Erythroblast (primary cell): ENCODE measurements around the gene RILPL1.
A peak's percentile ranks its signal among the peaks of the same experiment; 100 is the strongest.
"Not testable (repeated sequence)": the region's sequence is repeated elsewhere in the genome, so short reads cannot be mapped to it uniquely, and the experiment has no call there.

ENCODE experiments used
- DNase-seq, 2 experiments: peaks; one replicate each; lab custom pipeline; 2025; lab: John Stamatoyannopoulos, UW
- GATA1 ChIP-seq: IDR thresholded peaks from 2 replicates; pipeline ENCODE4 v1.6.1; 2011; ENCODE audit warnings: low read depth, mild to moderate bottlenecking, control low read depth, low read length, moderate library complexity
- POLR2A ChIP-seq: IDR thresholded peaks from 2 replicates; pipeline ENCODE4 v1.6.1; 2011; ENCODE audit warnings: mild to moderate bottlenecking, low read length

Gene RILPL1

GRCh38 chr12:123520567-123521474 is 12.7 kb downstream of the RILPL1 start:
- no peak for DNase-seq
- TF ChIP-seq GATA1 (no peak), POLR2A (no peak)

DNA sequence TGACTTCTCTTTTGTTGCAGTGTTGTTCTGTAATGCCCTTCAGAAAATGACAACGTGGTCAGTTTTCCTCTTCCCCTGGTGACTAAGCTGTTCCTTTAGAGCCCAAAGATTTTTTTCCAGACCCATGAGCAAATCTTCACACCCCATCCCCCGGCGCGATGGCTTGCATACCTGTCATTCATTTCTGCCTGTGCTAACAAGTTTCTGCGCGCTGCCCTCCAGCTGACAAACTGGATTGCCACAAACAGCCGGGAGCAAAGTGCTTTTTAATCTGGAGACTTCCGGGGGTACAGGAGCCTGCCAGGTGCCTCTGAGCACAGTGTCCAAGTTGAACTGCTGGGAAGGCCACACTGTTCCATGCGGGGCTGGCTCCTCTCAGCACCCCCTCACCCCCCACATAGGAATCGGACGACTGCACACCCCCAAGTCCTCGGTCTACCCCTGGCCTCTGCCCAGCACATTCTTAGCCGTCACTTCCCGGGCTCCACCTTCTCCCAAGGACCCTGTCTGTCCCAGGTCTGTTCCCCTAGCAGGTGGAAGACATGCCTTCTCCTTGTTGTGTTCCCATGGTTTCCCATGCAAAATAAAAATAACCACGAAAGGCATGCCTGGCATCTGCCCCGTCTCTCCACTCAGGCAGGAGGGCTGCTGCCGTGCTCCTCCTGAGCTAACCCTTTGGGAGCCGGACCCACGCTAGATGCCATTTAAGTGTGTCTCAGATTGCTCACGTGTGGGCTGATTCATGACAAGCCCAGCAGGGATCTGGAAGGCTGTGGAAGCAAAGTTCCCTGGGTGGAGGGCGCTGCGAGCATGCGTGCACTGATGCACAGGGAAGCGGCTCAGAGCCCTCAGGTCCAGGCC is 14.1 kb downstream of the RILPL1 start:
- TF ChIP-seq GATA1 (no peak), POLR2A (no peak)
- no peak for DNase-seq

DNA sequence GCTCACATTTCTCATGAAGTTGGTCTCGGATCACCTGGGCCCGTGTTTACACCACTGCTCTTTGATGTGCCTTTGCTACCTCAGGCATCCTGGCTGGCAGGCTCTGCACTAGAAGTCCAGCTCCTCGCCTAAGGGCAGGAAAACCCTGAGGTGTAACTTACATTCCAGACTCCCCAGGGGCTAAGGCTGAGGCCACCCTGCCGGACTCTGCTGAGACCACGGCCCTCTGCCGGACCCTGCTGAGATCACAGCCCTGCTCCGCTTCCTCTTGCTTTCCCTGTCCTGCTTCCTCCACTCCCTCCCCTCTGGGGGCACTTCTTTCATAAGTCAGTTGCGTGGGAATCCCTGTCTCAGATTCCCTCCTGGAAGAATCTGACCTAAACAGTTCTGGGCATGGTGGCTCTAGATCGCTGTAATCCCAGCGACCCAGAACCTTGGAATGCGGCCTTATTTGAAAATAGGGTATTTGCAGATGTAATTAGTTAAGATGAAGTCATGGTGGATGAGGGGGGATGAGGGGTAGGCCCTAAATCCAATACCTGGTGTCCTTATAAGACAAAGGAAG is 17.2 kb downstream of the RILPL1 start:
- TF ChIP-seq POLR2A: no peak
- no peak for TF ChIP-seq GATA1
- no peak for DNase-seq

- DNase-seq: not testable (repeated sequence)
Measured at GRCh38 chr12:123514582-123515221, 18.8 kb downstream of the RILPL1 start.

DNA sequence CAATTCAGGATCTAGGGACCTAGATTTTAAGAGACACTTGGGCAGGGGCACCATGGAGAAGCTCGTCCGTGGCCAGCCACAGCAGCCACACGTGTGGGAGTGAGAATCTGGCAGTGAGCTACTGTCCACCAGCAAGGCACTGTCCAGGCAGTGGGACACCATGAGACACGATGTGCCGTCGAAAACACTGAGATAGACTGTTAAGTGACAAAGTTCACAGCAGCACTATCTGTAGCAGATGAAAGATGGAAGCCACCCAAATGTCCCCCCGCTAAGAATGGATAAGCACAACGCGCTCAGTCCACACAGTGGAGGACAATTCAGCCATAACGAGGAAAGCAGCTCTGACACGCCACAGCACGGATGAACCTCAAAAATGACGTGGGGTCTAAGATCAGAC is 19.7 kb downstream of the RILPL1 start:
- TF ChIP-seq GATA1: no peak
- TF ChIP-seq POLR2A: no peak
- DNase-seq: peak; percentile 9 to 16

- TF ChIP-seq POLR2A (no peak), GATA1 (no peak)
- DNase-seq: peak in 1 of 2 experiments; percentile 21
Measured at GRCh38 chr12:123512838-123513665, 20.5 kb downstream of the RILPL1 start.

GRCh38 chr12:123506843-123507236 is 26.7 kb downstream of the RILPL1 start:
- DNase-seq: no peak
- TF ChIP-seq GATA1 (no peak), POLR2A (no peak)

DNA sequence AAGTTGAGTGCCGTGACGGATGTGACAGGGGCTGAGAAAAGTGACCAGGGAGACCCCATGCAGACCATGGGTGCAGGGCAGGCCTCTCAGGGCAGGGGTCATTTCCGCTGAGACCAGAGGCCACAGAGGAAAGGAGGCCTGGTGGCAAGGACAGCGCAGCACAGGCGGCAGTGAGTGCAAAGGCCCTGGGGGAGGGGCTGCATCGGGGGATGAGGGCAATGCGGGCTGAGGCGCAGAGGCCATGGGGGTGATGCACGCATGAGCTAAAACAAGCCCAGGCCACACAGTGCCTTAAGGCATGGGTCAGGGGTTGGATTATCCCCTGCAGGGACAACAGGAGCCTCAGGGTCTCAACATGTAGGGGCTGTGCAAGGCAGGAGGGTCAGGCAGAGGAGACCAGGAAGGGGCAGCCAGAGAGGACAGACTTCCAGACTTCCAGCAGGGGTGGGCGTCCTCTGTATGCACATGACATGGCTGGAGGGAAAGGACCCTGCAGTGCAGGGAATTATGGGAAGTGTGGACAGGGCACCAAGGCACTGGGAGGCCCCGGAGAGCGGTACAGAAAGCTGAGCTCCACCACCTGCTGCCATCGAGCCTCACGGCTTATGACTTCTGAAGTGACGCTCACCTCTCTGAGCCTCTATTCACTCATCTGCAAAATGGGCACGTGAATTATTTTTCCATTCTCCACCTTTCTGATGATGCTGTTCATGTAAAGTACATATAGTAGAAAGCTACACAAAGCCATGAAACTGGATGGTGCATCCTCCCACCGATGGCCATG is 27.3 kb downstream of the RILPL1 start:
- DNase-seq: no peak
- TF ChIP-seq GATA1 (no peak), POLR2A (no peak)

GRCh38 chr12:123502163-123502704 is 31.3 kb downstream of the RILPL1 start:
- no peak for DNase-seq
- TF ChIP-seq GATA1 (no peak), POLR2A (no peak)

- DNase-seq: no peak
- TF ChIP-seq POLR2A: no peak
- TF ChIP-seq GATA1: no peak
Measured at GRCh38 chr12:123499332-123499731, 34.2 kb downstream of the RILPL1 start.

GRCh38 chr12:123498126-123498825 is 35.2 kb downstream of the RILPL1 start:
- TF ChIP-seq GATA1: no peak
- no peak for TF ChIP-seq POLR2A
- no peak for DNase-seq
